Stimulated activated naive CD8-positive, alpha-beta T cell treated with anti-CD3 and anti-CD28 coated beads, Interleukin-15, Interleukin-2, amounts not matched to agents 100 ng/mL and 50 ng/mL, for 24 hours (primary cell): ENCODE results near the gene ZNF550.
"Not testable (repeated sequence)": the region's sequence is repeated elsewhere in the genome, so short reads cannot be mapped to it uniquely, and the experiment has no call there.

ENCODE experiments used
- H3K27ac Mint-ChIP-seq: one replicate; pipeline ENCODE4 v1.8.0; 2021; ENCODE audit warnings: mild to moderate bottlenecking, mixed read lengths
- H3K27me3 Mint-ChIP-seq: one replicate; pipeline ENCODE4 v1.8.0; 2021; ENCODE audit warnings: mixed read lengths
- H3K36me3 Mint-ChIP-seq: one replicate; pipeline ENCODE4 v1.8.0; 2021; ENCODE audit warnings: low read depth, mixed read lengths
- H3K4me1 Mint-ChIP-seq: one replicate; pipeline ENCODE4 v1.8.0; 2021; ENCODE audit warnings: low read depth, mixed read lengths
- H3K4me3 Mint-ChIP-seq: one replicate; pipeline ENCODE4 v1.8.0; 2021; ENCODE audit warnings: mild to moderate bottlenecking, mixed read lengths
- H3K9me3 Mint-ChIP-seq: one replicate; pipeline ENCODE4 v1.8.0; 2021; ENCODE audit warnings: mixed read lengths

ZNF550 gene

GRCh38 chr19:57560049-57560491 lies 407 bp upstream of the ZNF550 start:
- Mint-ChIP-seq H3K27me3 (peaks cover 8% of the 10 kb centered on the region), H3K27ac (peak overlapping the region; percentile 95), H3K4me1 (peaks cover 37% of the 10 kb centered on the region), H3K4me3 (peak overlapping the region; percentile 99), H3K36me3 (peaks cover 55% of the 10 kb centered on the region), H3K9me3 (peaks cover 20% of the 10 kb centered on the region)

GRCh38 chr19:57559008-57559403 lies 657 bp downstream of the ZNF550 start:
- peaks cover 8% of the 10 kb centered on the region for H3K27me3 Mint-ChIP-seq
- peaks cover 37% of the 10 kb centered on the region for H3K4me1 Mint-ChIP-seq
- H3K36me3 Mint-ChIP-seq, result peaks cover 65% of the 10 kb centered on the region
- H3K9me3 Mint-ChIP-seq, result peaks cover 28% of the 10 kb centered on the region
- H3K4me3 Mint-ChIP-seq, result peak overlapping the region; percentile 99
- peak overlapping the region; percentile 94 for H3K27ac Mint-ChIP-seq

GRCh38 chr19:57558525-57558924 lies 1.1 kb downstream of the ZNF550 start:
- H3K4me1 Mint-ChIP-seq, result peaks cover 37% of the 10 kb centered on the region
- peaks cover 68% of the 10 kb centered on the region for H3K36me3 Mint-ChIP-seq
- peaks cover 8% of the 10 kb centered on the region for H3K27me3 Mint-ChIP-seq
- peaks cover 25% of the 10 kb centered on the region for H3K9me3 Mint-ChIP-seq
- H3K27ac Mint-ChIP-seq, result peak overlapping the region; percentile 94
- H3K4me3 Mint-ChIP-seq, result peak overlapping the region; percentile 99

- H3K27ac Mint-ChIP-seq, result no peak overlapping the region
- H3K27me3 Mint-ChIP-seq, result peaks cover 8% of the 10 kb centered on the region
- no peak overlapping the region for H3K4me3 Mint-ChIP-seq
- peaks cover 27% of the 10 kb centered on the region for H3K9me3 Mint-ChIP-seq
- peaks cover 74% of the 10 kb centered on the region for H3K36me3 Mint-ChIP-seq
- peaks cover 37% of the 10 kb centered on the region for H3K4me1 Mint-ChIP-seq
Measured at GRCh38 chr19:57557659-57558058, 2.0 kb downstream of the ZNF550 start.

GRCh38 chr19:57552432-57552831 lies 7.2 kb downstream of the ZNF550 start:
- Mint-ChIP-seq H3K9me3 (peaks cover 53% of the 10 kb centered on the region), H3K27ac (no peak overlapping the region), H3K4me3 (no peak overlapping the region), H3K27me3 (no peaks in the 10 kb centered on the region), H3K4me1 (peaks cover 3% of the 10 kb centered on the region), H3K36me3 (peaks cover 100% of the 10 kb centered on the region)

GRCh38 chr19:57546513-57546912 lies 13.2 kb downstream of the ZNF550 start:
- Mint-ChIP-seq H3K4me3 (no peak overlapping the region), H3K36me3 (peaks cover 100% of the 10 kb centered on the region), H3K27me3 (no peaks in the 10 kb centered on the region), H3K9me3 (peaks cover 65% of the 10 kb centered on the region), H3K4me1 (no peaks in the 10 kb centered on the region), H3K27ac (no peak overlapping the region)

- H3K27ac Mint-ChIP-seq, result no peak overlapping the region
- H3K4me1 Mint-ChIP-seq, result no peaks in the 10 kb centered on the region
- H3K36me3 Mint-ChIP-seq, result peaks cover 98% of the 10 kb centered on the region
- no peaks in the 10 kb centered on the region for H3K27me3 Mint-ChIP-seq
- peaks cover 70% of the 10 kb centered on the region for H3K9me3 Mint-ChIP-seq
- H3K4me3 Mint-ChIP-seq, result no peak overlapping the region
Measured at GRCh38 chr19:57537953-57538547, 21.6 kb downstream of the ZNF550 start.

- Mint-ChIP-seq H3K9me3 (peaks cover 37% of the 10 kb centered on the region), H3K4me1 (peaks cover 18% of the 10 kb centered on the region), H3K36me3 (peaks cover 54% of the 10 kb centered on the region), H3K27ac (peak within 1 kb of the TSS; percentile 76), H3K27me3 (no peaks in the 10 kb centered on the region), H3K4me3 (peak within 1 kb of the TSS; percentile 87)
Measured at GRCh38 chr19:57527136-57527881, 32.4 kb downstream of the ZNF550 start, which contains the start of gene ZNF549. ZNF549 (plus strand) TSS chr19:57527356; CDS start chr19:57527574, 218 bp downstream.

GRCh38 chr19:57518021-57518420 lies 41.6 kb downstream of the ZNF550 start:
- peaks cover 61% of the 10 kb centered on the region for H3K36me3 Mint-ChIP-seq
- not testable (repeated sequence) for H3K4me3 Mint-ChIP-seq, H3K27me3 Mint-ChIP-seq, H3K4me1 Mint-ChIP-seq, H3K27ac Mint-ChIP-seq
- peaks cover 40% of the 10 kb centered on the region for H3K9me3 Mint-ChIP-seq

GRCh38 chr19:57515255-57515654 lies 44.4 kb downstream of the ZNF550 start:
- peaks cover 48% of the 10 kb centered on the region for H3K9me3 Mint-ChIP-seq
- no peaks in the 10 kb centered on the region for H3K4me1 Mint-ChIP-seq
- peaks cover 69% of the 10 kb centered on the region for H3K36me3 Mint-ChIP-seq
- H3K4me3 Mint-ChIP-seq, result no peak overlapping the region
- no peak overlapping the region for H3K27ac Mint-ChIP-seq
- no peaks in the 10 kb centered on the region for H3K27me3 Mint-ChIP-seq

GRCh38 chr19:57512845-57513244 lies 46.8 kb downstream of the ZNF550 start:
- Mint-ChIP-seq H3K9me3 (peaks cover 57% of the 10 kb centered on the region), H3K4me1 (no peaks in the 10 kb centered on the region), H3K27me3 (no peaks in the 10 kb centered on the region), H3K36me3 (peaks cover 83% of the 10 kb centered on the region), H3K27ac (no peak overlapping the region), H3K4me3 (no peak overlapping the region)

GRCh38 chr19:57511484-57511883 lies 48.2 kb downstream of the ZNF550 start:
- H3K4me1 Mint-ChIP-seq, result no peaks in the 10 kb centered on the region
- peaks cover 64% of the 10 kb centered on the region for H3K9me3 Mint-ChIP-seq
- no peak overlapping the region for H3K27ac Mint-ChIP-seq
- peaks cover 82% of the 10 kb centered on the region for H3K36me3 Mint-ChIP-seq
- H3K27me3 Mint-ChIP-seq, result no peaks in the 10 kb centered on the region
- H3K4me3 Mint-ChIP-seq, result no peak overlapping the region

- Mint-ChIP-seq H3K4me3 (no peak overlapping the region), H3K27ac (no peak overlapping the region), H3K4me1 (peaks cover 11% of the 10 kb centered on the region), H3K27me3 (no peaks in the 10 kb centered on the region), H3K9me3 (peaks cover 52% of the 10 kb centered on the region), H3K36me3 (peaks cover 90% of the 10 kb centered on the region)
Measured at GRCh38 chr19:57506163-57506562, 53.5 kb downstream of the ZNF550 start.

- not testable (repeated sequence) for H3K27me3 Mint-ChIP-seq
- peaks cover 27% of the 10 kb centered on the region for H3K4me1 Mint-ChIP-seq
- peak overlapping the region; percentile 67 for H3K27ac Mint-ChIP-seq
- H3K9me3 Mint-ChIP-seq, result peaks cover 41% of the 10 kb centered on the region
- H3K36me3 Mint-ChIP-seq, result peaks cover 73% of the 10 kb centered on the region
- H3K4me3 Mint-ChIP-seq, result peak overlapping the region; percentile 87
Measured at GRCh38 chr19:57500400-57500799, 59.3 kb downstream of the ZNF550 start.

GRCh38 chr19:57499680-57500395 lies 59.8 kb downstream of the ZNF550 start, which contains the start of gene ZNF773:
ZNF773 (plus strand) TSS chr19:57499938; CDS start chr19:57500081, 143 bp downstream.
- H3K27me3 Mint-ChIP-seq, result not testable (repeated sequence)
- peaks cover 27% of the 10 kb centered on the region for H3K4me1 Mint-ChIP-seq
- peaks cover 38% of the 10 kb centered on the region for H3K9me3 Mint-ChIP-seq
- H3K4me3 Mint-ChIP-seq, result peak within 1 kb of the TSS; percentile 87
- H3K36me3 Mint-ChIP-seq, result peaks cover 73% of the 10 kb centered on the region
- peak within 1 kb of the TSS; percentile 95 for H3K27ac Mint-ChIP-seq
